SHP77 treated with DMSO at 0.1 percent for 48 hours (cell line): Measurements from ENCODE around the gene CACFD1.

ENCODE experiments used
- DNase-seq: peaks from one replicate; lab custom pipeline; 2025; lab: John Stamatoyannopoulos, UW

CACFD1 gene

DNA sequence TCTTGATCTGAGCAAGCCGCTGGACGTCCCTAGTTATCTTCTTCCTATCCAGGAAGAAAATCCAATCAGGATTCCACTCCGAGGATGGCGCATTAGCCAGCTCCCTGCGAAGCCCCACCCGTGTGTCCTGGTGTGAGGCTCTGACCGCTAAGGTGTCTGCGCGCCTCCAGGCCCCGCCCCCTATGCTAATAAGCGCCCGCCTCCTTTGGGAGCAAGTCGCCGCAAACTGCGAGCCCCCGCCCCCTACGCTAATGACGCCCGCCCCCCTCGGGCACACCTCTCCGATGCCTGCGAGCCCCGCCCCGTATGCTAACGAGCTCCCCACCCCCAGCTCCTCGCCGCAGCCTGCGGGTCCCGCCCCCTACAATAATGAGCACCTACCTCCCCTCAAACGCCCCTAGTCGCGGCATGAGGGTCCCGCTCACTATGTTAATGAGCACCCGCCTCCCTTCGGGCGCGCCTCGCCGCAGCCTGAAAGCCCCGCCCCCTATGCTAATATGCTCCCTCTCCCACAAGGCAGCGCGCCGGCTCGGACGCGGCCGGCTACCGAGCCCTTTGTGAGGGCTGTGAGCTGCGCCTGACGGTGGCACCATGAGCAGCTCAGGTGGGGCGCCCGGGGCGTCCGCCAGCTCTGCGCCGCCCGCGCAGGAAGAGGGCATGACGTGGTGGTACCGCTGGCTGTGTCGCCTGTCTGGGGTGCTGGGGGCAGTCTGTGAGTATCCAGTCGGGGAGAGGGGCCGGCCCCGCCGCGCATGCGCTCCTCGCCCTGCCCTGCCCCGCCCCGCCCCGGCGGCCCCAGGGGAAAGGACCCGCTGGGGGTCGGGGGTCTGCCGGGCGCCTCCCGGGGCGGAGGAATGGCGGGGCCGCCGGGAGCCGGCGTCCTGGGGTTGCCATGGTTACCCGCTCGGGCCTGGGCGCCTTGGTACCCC is at the start of gene CACFD1:
TSS of gene CACFD1 (plus strand) at position 503 of the 929 bp plus-strand sequence. CDS start at position 592, 89 bp downstream.
- DNase-seq = peak; percentile 96

- no peak for DNase-seq
Observed at GRCh38 chr9:133415170-133415569, 44.6 kb upstream of the CACFD1 start.

GRCh38 chr9:133417541-133418461 is 42.0 kb upstream of the CACFD1 start, which contains the start of gene REXO4:
Gene REXO4 (minus strand): TSS chr9:133418010. CDS start chr9:133417844, 166 bp downstream.
- DNase-seq = peak; percentile 71

DNA sequence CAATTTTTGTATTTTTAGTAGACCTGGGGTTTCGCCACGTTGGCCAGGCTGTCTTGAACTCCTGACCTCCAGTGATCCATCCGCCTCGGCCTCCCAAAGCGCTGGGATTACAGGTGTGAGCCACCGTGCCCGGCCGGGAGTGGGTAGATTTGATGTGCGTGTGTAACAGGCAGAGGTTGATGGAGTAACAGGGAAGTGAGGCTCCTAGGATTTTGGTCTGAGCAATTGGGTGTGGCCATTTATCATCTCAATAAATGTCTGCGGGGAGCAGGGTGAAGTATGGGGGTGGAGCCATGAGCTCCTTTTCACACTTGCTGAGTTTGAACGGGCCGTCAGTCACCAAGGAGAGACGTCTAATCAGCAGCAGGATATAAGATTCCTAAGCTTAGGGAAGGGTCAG is 40.8 kb upstream of the CACFD1 start:
- no peak for DNase-seq

GRCh38 chr9:133420392-133420827 is 39.4 kb upstream of the CACFD1 start:
- DNase-seq = no peak

DNA sequence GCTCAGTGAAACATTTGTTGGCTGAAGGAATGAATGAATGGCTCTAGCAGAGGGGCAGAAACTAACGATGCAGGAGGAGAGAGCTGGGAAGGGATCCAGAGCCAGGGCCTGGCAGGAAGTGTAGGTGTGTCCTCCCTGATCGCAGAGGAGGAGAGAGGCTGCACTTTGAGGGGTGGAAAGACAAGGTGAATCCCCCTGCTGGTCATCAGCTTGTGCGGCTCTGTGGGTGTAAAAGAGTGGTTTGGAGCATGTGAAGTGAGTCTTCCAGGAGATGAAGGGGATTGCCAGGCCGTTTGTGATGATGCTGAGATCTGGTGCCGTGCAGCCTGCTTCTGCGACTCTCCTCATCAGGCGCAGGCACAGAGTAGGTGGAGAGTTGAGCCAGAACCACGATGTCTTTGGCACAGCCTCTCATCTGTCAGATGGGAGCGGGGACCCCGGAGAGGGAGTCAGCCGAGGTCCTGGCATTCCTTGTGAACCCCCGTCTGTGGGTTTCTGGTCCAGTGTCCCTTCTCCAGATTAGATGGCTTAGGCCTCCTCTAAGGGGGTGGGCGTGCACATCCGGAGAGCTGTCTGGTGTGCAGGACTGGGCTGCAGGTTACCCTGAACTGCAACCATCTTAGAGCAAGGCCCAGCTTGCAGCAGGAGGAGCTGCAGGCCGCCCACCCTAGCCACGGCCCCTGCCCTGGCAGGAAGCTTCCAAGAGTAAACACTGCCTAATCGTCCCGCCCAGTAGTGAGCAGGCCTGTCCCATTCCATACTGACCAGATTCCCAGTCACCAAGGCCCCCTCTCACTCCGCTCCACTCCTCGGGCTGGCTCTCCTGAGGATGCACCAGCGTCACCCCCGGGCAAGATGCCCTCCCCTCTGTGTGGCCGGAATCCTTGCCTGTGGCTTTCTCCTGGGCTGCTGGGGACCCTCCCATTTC is 37.9 kb upstream of the CACFD1 start, which contains the start of gene ADAMTS13:
TSS of gene ADAMTS13 (plus strand) at position 753 of the 928 bp plus-strand sequence. CDS start at position 830, 77 bp downstream.
- no peak for DNase-seq

DNA sequence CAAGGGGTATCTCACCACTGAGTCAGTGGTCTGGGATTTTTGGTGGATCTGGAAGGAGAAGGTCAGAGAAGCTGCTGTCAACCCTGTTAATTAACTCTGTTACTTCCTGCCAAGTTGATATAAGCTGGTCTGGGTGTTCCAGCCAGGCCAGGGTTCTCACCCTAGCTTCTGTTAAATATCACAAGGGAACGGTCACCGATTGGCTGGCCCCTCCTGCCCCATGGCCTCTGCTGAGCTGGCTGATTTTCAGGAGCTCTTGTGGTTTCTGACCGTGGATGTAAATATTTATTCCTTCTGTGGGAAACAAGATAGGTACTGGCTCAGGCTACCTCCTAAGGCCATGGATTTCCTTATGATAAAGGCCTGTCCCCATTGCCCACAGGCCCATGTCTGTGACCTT is 36.6 kb upstream of the CACFD1 start:
- no peak for DNase-seq

- no peak for DNase-seq
Observed at GRCh38 chr9:133424187-133424586, 35.6 kb upstream of the CACFD1 start.

DNA sequence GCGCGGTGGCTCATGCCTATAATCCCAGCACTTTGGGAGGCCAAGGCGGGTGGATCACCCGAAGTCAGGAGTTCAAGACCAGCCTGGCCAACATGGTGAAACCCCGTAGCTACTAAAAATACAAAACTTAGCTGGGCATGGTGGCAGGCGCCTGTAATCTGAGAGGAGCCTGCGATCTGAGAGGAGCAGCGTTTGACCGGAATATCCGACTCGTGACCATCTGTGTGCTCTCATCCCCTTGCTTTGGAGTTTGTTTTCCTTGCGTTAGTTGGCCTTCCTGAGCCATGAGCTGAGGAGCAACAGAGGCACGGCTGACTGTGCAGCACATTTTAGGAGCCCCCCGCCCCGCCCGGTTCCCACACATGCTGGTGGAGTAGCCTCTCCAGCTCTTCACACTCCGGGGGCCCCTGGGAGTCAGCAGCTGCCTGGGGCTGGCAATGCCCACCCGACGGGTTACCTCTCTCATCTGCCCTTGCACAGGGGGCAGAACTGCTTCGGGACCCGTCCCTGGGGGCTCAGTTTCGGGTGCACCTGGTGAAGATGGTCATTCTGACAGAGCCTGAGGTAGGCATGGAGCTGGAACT is 34.6 kb upstream of the CACFD1 start:
- no peak for DNase-seq

- no peak for DNase-seq
Observed at GRCh38 chr9:133426011-133426410, 33.8 kb upstream of the CACFD1 start.

GRCh38 chr9:133427658-133428348 is 32.0 kb upstream of the CACFD1 start:
- DNase-seq = no peak

GRCh38 chr9:133428617-133429101 is 31.1 kb upstream of the CACFD1 start:
- no peak for DNase-seq

DNA sequence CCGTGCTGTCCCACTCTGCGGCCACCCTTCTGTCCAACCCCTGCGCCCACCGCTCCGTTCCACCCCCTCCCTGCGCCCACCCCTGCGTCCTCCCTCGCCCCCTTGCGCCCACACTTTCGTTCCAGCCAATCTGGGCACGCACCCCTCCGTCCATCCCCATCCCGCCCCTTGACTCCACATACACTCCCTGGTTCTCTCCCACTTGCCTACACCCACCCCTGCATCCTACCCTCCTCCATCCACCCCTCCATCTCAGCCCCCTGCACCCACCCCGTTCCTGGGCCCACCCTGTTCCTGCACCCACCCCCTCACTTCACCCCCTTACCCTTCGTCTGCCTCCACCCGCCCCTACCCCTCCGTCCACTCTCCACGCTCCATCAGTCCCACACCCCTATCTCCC is 30.6 kb upstream of the CACFD1 start:
- DNase-seq = no peak

DNA sequence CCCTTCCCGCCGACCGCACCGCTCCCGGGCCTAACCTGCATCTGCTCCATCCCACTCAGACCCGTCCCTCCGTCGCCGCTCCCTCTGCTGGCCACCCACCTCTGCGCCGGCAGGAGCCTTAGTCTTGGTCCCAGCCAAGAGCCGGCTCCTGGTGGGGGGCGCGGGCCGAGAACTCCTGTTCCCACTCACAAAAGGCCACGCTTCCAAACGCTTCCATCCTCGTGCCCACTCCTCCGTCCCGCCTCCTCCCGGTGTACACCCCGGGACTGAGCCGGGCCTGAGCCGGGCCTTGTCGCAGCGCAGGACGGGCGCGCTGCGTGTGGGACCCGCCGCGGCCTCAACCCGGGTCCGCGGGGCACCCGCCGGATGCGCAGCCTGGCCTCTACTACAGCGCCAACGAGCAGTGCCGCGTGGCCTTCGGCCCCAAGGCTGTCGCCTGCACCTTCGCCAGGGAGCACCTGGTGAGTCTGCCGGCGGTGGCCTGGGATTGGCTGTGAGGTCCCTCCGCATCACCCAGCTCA is 30.1 kb upstream of the CACFD1 start:
- no peak for DNase-seq

DNA sequence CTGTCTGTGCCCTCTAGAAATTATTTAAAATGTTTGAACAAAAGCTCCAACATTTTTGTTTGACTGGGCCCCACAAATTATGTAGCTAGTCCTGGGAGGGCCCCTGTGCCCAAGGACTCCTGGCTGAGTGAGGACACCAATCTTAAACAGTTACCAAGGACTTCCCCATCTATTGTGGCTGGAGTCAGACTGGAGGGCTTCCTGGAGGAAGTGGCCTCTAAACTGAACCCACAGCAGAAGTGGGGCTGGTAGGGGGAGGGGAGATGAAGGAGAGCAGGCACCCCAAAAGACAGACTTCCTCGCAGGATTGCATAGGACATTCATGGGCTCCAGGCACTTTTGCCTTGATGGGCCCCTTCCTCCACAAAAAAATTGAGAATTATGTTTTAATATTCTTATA is 29.5 kb upstream of the CACFD1 start:
- no peak for DNase-seq

DNA sequence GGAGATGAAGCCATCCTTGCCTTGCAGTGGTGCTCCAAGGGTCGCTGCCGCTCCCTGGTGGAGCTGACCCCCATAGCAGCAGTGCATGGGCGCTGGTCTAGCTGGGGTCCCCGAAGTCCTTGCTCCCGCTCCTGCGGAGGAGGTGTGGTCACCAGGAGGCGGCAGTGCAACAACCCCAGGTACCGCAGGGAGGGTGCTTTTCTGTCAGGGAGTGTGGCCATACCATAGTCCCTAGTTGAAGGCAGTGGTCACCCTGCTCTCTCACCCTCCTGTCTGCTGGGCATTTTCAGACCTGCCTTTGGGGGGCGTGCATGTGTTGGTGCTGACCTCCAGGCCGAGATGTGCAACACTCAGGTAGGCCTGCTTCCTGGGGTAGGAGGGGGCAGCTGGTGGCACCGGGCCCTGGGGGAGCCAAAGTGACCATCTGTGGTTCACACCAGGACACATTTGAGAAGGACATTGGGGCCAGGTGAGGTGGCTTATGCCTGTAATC is 26.4 kb upstream of the CACFD1 start:
- DNase-seq = no peak

DNA sequence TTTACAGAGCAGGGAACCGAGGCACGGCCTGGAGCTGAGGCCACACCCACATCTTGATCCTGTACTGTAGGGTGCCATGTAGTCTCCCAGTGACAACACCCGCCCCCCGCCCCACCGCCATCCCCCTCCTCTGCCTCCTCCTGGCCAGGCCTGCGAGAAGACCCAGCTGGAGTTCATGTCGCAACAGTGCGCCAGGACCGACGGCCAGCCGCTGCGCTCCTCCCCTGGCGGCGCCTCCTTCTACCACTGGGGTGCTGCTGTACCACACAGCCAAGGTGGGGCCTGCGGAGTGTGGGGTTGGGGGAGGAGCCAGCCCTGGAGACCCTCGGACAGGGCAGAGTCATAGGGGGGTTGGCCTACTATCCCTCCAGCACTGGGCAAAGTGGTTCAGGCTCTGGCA is 23.1 kb upstream of the CACFD1 start:
- no peak for DNase-seq

- DNase-seq = no peak
Observed at GRCh38 chr9:133437753-133438531, 21.8 kb upstream of the CACFD1 start.

- DNase-seq = no peak
Observed at GRCh38 chr9:133439337-133439736, 20.4 kb upstream of the CACFD1 start.
